GM12872 (cell line): Measurements from ENCODE around the gene AGGF1.

Experiments used
- TF ChIP-seq, protein P1 (sequence below): IDR thresholded peaks from 3 replicates; pipeline ENCODE4 v1.5.1; 2011; ENCODE audit warnings: low read depth, mild to moderate bottlenecking, low read length, moderate library complexity; ENCODE audit not compliant: insufficient read depth

Gene AGGF1

GRCh38 chr5:77030097-77031071 is at the start of gene AGGF1:
TSS of gene AGGF1 (plus strand) at chr5:77030404. CDS start at chr5:77030767, 363 bp downstream.
- TF ChIP-seq, protein P1, sequence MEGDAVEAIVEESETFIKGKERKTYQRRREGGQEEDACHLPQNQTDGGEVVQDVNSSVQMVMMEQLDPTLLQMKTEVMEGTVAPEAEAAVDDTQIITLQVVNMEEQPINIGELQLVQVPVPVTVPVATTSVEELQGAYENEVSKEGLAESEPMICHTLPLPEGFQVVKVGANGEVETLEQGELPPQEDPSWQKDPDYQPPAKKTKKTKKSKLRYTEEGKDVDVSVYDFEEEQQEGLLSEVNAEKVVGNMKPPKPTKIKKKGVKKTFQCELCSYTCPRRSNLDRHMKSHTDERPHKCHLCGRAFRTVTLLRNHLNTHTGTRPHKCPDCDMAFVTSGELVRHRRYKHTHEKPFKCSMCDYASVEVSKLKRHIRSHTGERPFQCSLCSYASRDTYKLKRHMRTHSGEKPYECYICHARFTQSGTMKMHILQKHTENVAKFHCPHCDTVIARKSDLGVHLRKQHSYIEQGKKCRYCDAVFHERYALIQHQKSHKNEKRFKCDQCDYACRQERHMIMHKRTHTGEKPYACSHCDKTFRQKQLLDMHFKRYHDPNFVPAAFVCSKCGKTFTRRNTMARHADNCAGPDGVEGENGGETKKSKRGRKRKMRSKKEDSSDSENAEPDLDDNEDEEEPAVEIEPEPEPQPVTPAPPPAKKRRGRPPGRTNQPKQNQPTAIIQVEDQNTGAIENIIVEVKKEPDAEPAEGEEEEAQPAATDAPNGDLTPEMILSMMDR: no peak

DNA sequence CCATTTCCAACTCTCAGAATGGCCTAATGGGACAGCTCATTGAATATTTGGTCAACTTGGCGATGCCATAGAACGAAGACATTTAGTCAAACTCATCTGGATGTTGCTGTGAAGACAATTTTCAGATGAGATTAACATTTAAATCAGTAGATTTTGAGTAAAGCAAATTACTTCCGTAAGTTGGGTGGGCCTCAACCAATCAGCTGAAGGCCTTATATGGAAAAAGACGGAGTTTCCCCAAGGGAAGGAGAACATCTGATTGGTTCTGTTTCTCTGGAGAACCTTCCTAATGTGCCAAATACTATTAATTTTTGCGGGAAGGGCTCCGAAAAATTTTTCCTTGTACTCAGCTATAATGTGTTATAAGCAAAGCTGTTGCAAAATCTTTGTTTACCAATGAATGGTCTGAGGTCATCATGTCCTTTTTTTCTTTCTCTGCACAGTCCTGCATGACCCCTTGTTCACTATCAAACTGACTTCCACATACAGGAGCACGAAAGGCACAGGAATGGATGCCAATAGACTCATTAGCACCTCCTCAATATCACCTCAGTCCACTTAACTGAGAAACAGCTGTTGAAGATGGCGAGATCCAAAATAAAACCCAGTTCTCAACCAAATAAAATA is 49.6 kb upstream of the AGGF1 start:
- TF ChIP-seq, protein P1: no peak

DNA sequence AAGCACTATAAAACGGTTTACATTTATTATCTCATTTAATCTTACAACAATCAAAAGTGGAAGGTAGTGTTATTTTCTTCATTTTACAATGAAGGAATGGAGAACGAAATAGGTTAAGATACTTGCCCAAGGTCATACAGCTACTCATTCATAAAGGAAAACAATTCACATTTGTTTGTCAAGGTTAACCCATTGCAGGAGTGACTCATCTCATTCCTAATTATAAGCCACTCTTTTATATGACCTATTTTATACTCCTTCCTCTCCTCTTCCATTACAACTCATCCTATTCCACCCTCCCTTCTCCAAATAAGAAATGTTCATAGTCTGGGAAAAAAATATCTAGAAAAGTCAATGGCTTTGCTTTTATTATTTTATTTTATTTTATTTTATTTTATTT is 47.8 kb upstream of the AGGF1 start:
- TF ChIP-seq, protein P1: no peak

GRCh38 chr5:76983468-76983867 is 46.7 kb upstream of the AGGF1 start:
- TF ChIP-seq, protein P1: no peak

DNA sequence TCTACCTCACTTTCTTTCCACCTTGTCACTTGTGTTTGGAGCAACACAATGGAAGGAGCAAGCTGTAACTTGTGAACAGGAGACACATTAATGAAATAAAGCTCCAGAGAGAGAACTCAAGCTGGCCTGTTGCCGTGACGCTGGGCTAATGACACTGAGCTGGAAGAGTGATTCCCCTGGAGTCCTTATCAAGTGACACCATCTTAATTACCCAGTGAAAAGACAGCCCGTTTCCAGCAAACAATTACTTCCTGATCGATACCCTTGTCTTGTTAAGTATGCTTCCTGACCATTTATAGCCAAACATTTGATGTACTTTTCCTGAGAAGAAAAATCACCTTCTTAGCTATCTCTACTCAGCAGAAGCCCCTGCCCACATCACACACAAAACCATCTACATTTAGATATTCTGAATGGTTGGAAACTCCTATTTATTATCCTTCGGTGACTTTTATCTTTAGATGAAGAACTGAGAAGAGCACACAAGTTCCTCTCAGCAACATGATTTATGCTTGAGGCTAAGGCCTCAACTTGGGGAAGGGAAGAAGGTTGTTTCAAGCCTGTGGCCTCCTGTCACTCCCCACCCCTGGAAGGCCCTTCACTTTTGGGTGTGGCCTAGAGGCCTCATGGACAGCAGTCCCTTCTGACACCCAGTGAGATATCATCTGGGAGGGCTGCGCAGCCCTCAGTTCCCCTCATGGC is 43.2 kb upstream of the AGGF1 start:
- TF ChIP-seq, protein P1: no peak

GRCh38 chr5:76990899-76991459 is 39.2 kb upstream of the AGGF1 start:
- TF ChIP-seq, protein P1: no peak

DNA sequence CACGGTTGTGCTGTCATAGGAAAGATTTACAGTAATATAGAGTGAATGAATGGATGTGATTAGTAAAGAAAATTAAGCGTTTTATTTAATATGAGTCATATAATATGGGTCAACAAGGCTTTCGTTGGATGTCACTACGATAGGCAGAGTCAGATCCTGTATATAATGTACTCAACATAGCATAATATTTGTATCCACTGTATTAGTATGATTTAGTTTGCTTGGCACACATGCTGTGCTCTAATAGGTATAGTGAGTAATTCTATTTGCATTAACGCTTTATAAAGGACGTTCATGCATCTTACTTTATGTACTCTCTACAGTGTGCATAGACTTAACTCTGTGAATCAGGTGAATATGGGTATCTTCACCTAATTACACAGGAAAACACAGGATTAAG is 35.9 kb upstream of the AGGF1 start:
- TF ChIP-seq, protein P1: no peak
